OCI-LY3 (cell line): ENCODE data around the gene TBC1D16.

ENCODE experiments used
- H2AFZ ChIP-seq: fragments of 200-600, 300-600 bp; shearing (Covaris generic); 2 replicates; pipeline ENCODE4 v1.6.0; 2014; ENCODE audit warnings: antibody characterized with exemption, low read depth, low read length
- H3K27ac ChIP-seq: fragments of 200-600, 300-600 bp; sonication (generic); 2 replicates; pipeline ENCODE4 v1.5.1; 2014; ENCODE audit warnings: mild to moderate bottlenecking, low read length, moderate library complexity, mixed read lengths
- H3K27me3 ChIP-seq: fragments of 200-600, 300-600 bp; sonication (generic); 2 replicates; pipeline ENCODE4 v1.6.1; 2014; ENCODE audit warnings: low read depth, low read length, mixed read lengths
- H3K36me3 ChIP-seq: fragments of 200-600, 300-600 bp; sonication (generic); replicated peaks from 2 replicates; pipeline ENCODE3; 2014; ENCODE audit warnings: low read depth, low read length, mixed read lengths
- H3K4me1 ChIP-seq: fragments of 300-600, 200-600 bp; sonication (generic); 2 replicates; pipeline ENCODE4 v1.6.1; 2014; ENCODE audit warnings: low read length, mixed read lengths
- H3K4me2 ChIP-seq: fragments of 200-600, 300-600 bp; sonication (generic); 2 replicates; pipeline ENCODE4 v1.6.1; 2014; ENCODE audit warnings: low read length, mixed read lengths
- H3K4me3 ChIP-seq: fragments of 300-600, 200-600 bp; sonication (generic); 2 replicates; pipeline ENCODE4 v1.5.1; 2014; ENCODE audit warnings: antibody characterized with exemption, mild to moderate bottlenecking, low read length, moderate library complexity
- H3K79me2 ChIP-seq: fragments of 300-600, 200-600 bp; shearing (Covaris generic); 2 replicates; pipeline ENCODE4 v1.6.1; 2014; ENCODE audit warnings: mild to moderate bottlenecking, low read length, mixed read lengths
- H3K9ac ChIP-seq: fragments of 300-600, 200-600 bp; shearing (Covaris generic); 2 replicates; pipeline ENCODE4 v1.6.0; 2014; ENCODE audit warnings: mild to moderate bottlenecking, low read length, moderate library complexity
- H3K9me3 ChIP-seq: fragments of 200-600, 300-600 bp; shearing (Covaris generic); 2 replicates; pipeline ENCODE4 v1.6.1; 2014; ENCODE audit warnings: low read length, mixed read lengths; ENCODE audit not compliant: insufficient read depth
- H4K20me1 ChIP-seq: fragments of 200-600, 300-600 bp; sonication (generic); 2 replicates; pipeline ENCODE4 v1.6.1; 2016; ENCODE audit warnings: low read length, mixed read lengths; ENCODE audit not compliant: insufficient read depth
- CTCF ChIP-seq: fragments of 200-600, 300-600 bp; sonication (generic); IDR thresholded peaks from 2 replicates; pipeline ENCODE4 v1.5.1; 2014; ENCODE audit warnings: antibody characterized with exemption, low read length, low read depth
- EZH2phosphoT487 ChIP-seq: fragments of 200-600 bp; shearing (Covaris generic); IDR thresholded peaks from 2 replicates; pipeline ENCODE4 v1.6.1; 2018; ENCODE audit warnings: antibody characterized with exemption, mixed run types, low read depth

TBC1D16 gene

GRCh38 chr17:79888811-79889634, 146.6 kb downstream of the TBC1D16 start:
- no peak overlapping the region for H2AFZ ChIP-seq
- H3K4me3 ChIP-seq, result no peak overlapping the region
- no peaks in the 10 kb centered on the region for H4K20me1 ChIP-seq
- H3K9ac ChIP-seq, result no peak overlapping the region
- no peaks in the 10 kb centered on the region for H3K4me1 ChIP-seq
- no peaks in the 10 kb centered on the region for H3K79me2 ChIP-seq
- H3K9me3 ChIP-seq, result no peaks in the 10 kb centered on the region
- peaks cover 4% of the 10 kb centered on the region; the same call in 1 of the 2 replicates for H3K27me3 ChIP-seq
- no peaks in the 10 kb centered on the region for H3K36me3 ChIP-seq
- H3K27ac ChIP-seq, result no peak overlapping the region
- TF ChIP-seq CTCF (no peak), EZH2phosphoT487 (no peak)
- H3K4me2 ChIP-seq, result no peak overlapping the region

GRCh38 chr17:79888009-79888540, 147.6 kb downstream of the TBC1D16 start:
- Histone ChIP-seq H3K4me2 (no peak overlapping the region), H3K27ac (no peak overlapping the region), H3K36me3 (no peaks in the 10 kb centered on the region), H3K9me3 (no peaks in the 10 kb centered on the region), H3K4me3 (no peak overlapping the region), H2AFZ (no peak overlapping the region), H3K9ac (no peak overlapping the region), H4K20me1 (no peaks in the 10 kb centered on the region), H3K79me2 (no peaks in the 10 kb centered on the region), H3K4me1 (no peaks in the 10 kb centered on the region), H3K27me3 (peaks cover 3% of the 10 kb centered on the region; the same call in 1 of the 2 replicates)
- no peak for TF ChIP-seq CTCF
- TF ChIP-seq EZH2phosphoT487, result no peak

- Histone ChIP-seq H3K4me2 (no peak overlapping the region), H3K4me3 (no peak overlapping the region), H3K4me1 (no peaks in the 10 kb centered on the region), H3K79me2 (no peaks in the 10 kb centered on the region), H3K9ac (no peak overlapping the region), H3K9me3 (no peaks in the 10 kb centered on the region), H3K27ac (no peak overlapping the region), H3K36me3 (no peaks in the 10 kb centered on the region), H2AFZ (no peak overlapping the region), H4K20me1 (no peaks in the 10 kb centered on the region), H3K27me3 (no peaks in the 10 kb centered on the region)
- TF ChIP-seq EZH2phosphoT487, result no peak
- TF ChIP-seq CTCF, result no peak
Measured at GRCh38 chr17:79887451-79887991, 148.2 kb downstream of the TBC1D16 start.

GRCh38 chr17:79883202-79883601, 152.5 kb downstream of the TBC1D16 start:
- no peaks in the 10 kb centered on the region for H3K36me3 ChIP-seq
- H3K4me3 ChIP-seq, result no peak overlapping the region
- H2AFZ ChIP-seq, result no peak overlapping the region
- no peaks in the 10 kb centered on the region for H3K9me3 ChIP-seq
- no peaks in the 10 kb centered on the region for H3K27me3 ChIP-seq
- no peak overlapping the region for H3K27ac ChIP-seq
- H4K20me1 ChIP-seq, result no peaks in the 10 kb centered on the region
- H3K9ac ChIP-seq, result no peak overlapping the region
- no peaks in the 10 kb centered on the region for H3K79me2 ChIP-seq
- H3K4me1 ChIP-seq, result no peaks in the 10 kb centered on the region
- TF ChIP-seq CTCF (no peak), EZH2phosphoT487 (no peak)
- H3K4me2 ChIP-seq, result no peak overlapping the region
